GM19438 (cell line): ENCODE data around the gene VWC2L.

Experiments used
- ATAC-seq: cut with Tn5 transposase; IDR thresholded peaks from one replicate; pipeline ENCODE4 v1.9.1; 2021; ENCODE audit warnings: low read depth; ENCODE audit not compliant: unreplicated experiment

VWC2L gene

GRCh38 chr2:214533541-214533940 lies 122.7 kb downstream of the VWC2L start:
- no peak for ATAC-seq

DNA sequence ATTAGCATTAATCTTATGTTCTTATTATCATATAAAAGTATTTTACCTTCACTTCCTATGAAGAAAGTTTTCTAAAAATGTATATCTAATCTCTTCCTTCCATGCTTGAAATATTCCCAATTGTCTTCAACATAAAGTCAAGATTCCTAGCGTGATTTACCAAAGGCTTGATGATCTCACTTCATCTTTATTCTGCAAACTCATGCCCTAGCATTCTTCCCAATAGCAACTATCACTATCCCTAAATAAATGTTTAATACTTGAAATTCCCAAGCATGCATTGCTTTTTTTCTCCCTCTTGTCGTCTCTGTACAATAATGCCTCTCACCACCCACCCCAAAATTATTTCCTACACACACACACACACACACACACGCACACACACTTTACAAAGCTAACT lies 125.8 kb downstream of the VWC2L start:
- no peak for ATAC-seq

- no peak for ATAC-seq
Observed at GRCh38 chr2:214537929-214538328, 127.1 kb downstream of the VWC2L start.

DNA sequence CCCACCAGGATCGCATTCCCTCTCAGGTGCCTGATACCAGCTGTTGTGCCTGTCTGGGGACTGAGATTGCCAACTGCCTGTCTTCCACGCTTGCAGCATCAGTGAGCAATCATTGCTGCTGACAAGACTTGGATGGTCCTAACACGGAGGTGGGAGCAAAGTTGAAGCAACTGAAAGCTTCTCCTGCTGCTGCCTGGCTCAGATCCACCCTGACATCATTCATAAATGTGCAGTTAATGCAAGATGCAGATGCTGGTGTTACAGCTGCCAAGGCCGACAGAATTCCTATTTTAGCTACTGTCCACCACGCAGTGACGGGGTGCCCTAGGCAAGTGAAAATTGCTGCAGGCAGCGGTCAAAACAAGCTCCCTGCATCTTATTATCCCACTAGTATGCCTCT lies 131.4 kb downstream of the VWC2L start:
- ATAC-seq, result no peak

DNA sequence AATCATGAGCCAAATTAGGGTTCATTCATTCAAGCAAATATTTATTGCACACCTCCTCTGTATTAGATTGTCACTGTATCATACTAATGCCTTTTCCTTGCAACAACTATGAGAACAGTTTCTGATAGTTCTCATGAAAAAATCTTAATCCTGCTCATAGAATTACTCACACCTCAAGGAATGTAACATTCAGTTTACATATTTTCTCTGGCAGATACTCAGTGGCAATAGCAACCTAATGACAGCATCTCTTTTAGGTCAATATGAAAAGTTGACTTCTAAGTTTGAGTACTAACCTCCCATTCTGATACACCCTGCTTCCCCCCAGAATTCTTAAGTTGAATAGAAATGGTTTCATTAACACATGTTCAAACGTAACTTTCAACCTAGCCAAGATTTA lies 132.0 kb downstream of the VWC2L start:
- ATAC-seq, result no peak

DNA sequence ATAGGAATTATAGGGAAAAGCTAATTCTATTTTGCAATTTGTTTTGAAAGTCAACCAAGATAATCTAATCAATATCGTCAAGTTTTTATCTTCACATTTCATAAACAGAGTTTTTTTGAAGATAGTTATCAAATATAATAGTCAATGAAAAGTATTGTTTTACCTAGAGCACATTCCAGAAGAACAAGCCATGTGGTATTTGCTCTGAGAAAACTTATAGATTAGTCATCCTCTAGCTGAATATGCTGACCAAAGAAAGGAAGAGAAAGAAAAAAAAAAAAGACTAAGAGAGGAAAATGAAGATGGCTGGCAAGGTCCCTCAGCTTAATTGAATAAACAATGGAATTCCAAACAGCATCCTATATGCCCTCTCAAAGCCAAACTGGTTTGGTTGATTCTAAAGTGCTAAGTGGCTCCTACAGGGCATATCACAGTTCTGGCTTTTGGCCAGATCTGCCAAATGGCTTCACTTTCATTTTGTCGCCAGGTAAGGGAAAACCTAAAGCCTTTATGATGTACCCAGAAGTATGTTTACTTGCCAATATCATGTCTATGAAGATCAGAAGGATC lies 132.6 kb downstream of the VWC2L start:
- no peak for ATAC-seq

GRCh38 chr2:214545898-214546542 lies 135.2 kb downstream of the VWC2L start:
- no peak for ATAC-seq

- no peak for ATAC-seq
Observed at GRCh38 chr2:214547931-214548330, 137.1 kb downstream of the VWC2L start.

DNA sequence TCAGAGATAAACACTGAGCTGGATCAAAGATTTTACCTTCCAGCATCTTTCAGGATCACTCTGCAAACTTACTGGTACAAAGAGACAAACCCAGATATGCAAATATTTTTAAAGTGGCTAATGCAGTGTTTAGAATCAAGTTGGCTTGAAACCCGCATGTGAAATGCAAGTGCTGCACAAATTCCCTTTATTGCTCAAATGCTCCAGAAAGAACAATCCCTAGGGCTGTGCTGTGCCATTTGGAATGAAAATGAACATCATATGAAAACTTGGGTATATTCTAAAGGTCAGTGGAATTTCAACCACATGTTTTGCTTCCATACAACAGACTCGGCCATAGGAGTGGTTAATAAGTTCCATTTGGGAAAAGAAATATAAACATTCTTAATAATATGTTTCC lies 139.1 kb downstream of the VWC2L start:
- no peak for ATAC-seq

- no peak for ATAC-seq
Observed at GRCh38 chr2:214550786-214551185, 139.9 kb downstream of the VWC2L start.

DNA sequence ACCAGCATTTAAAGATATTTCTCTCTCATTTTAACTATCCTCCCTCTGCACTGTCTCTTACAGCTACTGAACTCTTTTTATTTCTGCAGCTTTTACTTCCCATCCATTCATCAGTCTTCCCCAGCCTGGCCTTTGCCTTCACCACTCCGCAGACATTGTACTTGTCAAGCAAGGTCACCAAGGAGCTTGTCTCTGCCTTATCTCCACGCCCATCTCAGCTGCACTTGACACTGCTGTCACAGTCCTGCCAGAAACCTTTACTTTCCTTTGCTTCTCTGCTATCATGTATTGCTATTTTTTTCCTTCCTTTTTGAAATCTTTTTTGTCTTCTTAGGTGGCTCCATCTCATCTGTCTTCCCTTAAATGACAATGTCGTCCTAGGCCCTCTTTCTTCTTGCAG lies 147.0 kb downstream of the VWC2L start:
- ATAC-seq, result no peak

DNA sequence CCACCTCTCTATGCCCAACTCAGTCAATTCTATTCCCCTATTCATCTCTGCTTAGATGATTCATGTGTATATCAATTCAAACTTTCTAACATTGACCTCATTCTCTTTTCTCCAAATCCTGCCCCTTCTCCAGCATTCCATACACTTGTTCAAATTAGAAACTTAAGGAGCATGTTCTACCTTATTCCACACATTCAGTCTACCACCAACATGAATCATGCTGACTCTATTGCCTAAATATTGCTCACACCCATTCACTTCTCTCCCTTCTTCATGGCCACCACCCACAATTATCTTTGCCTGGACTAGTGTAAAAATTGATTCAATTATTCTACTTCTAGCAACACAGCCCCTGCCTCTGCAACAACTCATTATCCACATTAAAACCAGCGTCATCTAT lies 147.5 kb downstream of the VWC2L start:
- ATAC-seq, result no peak

- ATAC-seq, result no peak
Observed at GRCh38 chr2:214560176-214560575, 149.3 kb downstream of the VWC2L start.

DNA sequence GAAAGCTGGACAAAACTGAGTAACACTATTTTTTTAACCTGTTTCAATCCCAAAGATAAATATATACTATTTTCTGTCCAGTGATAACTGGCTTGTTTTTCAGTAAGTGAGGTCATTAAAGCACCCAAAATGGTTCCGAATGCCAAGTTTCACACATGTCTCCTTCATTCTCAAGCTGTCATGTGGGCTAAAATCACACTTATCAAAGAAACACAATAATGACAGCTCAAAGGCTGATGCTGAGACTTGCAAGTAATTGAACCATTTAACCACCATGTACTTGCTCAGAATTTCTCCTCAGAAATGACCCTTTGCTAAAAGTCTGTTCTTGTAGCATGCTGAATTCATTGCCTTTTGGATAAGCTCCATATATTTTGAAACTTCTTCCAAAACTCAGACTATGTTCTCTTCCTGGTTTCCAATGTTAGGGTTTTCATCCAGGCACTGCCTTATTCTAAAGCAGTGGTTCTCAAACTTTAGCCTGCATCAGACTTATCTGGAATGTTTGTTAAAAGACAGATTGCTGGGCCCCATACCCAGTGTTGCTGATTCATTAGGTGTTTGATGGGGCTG lies 149.8 kb downstream of the VWC2L start:
- no peak for ATAC-seq

DNA sequence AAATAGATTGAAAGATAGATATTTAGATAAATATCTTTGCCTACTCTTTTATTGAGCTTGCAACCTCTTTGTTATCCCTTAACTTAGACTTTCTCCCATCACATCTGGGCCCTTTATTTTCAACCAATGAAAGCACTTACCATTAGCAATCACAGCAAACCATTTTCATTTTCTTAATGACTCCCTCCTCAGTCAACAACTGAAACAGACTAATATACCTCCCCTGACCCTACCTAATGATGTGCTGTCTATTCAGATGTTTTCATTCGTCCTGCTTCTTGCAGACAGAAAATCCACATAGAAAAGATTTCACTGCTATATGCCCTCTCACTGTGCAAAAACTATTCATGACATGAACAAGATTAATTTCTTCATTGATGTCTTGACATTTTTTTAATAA lies 154.4 kb downstream of the VWC2L start:
- ATAC-seq, result no peak

DNA sequence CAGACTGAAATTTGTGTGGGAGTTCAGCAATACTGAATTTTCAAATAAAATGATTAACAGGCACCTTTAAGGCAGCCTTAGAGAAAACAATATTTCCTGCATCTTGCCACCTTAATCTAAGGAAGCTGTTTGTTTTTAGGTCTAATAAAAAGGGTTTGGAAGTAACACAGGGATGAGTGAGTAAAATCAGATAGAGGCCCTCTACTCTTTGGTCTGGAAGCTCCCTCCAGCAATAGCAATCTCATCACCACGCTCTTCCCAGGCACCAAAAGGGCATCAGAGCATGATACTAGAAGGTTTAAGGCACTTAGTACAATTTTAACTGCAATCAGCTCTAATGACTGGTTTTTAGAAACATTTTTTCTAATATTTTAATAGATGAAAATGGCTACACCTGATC lies 155.6 kb downstream of the VWC2L start:
- ATAC-seq, result no peak

- no peak for ATAC-seq
Observed at GRCh38 chr2:214569419-214570035, 158.7 kb downstream of the VWC2L start.

GRCh38 chr2:214574084-214574781 lies 163.4 kb downstream of the VWC2L start:
- ATAC-seq, result no peak

- no peak for ATAC-seq
Observed at GRCh38 chr2:214575030-214575429, 164.2 kb downstream of the VWC2L start.

- ATAC-seq, result no peak
Observed at GRCh38 chr2:214575465-214575864, 164.6 kb downstream of the VWC2L start.

DNA sequence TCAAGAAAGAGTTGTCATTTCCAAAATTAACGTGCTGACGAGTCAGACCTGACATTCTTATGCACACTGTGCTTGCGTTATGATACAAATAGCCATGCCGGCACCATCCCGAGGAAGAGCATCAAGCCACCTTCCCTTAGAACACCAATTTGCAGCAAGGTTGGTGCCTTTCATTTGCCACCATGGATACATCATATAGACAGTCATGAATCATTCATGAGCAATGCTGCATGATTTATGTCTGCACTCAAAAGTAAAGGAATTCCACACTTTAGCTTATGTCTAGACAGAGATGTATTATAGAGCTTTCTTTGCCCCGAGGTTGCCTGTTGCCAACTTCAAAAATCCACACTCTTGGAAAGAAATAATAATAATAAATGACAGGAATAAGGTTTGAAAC lies 166.9 kb downstream of the VWC2L start:
- ATAC-seq, result no peak
